Mesothelial cell of epicardium (in vitro differentiated cells): ENCODE results near the gene ARHGAP23. TPM values are rescaled to one million over a fixed set of nuclear protein-coding genes. Genes with fewer than 3 reads are reported as not detected.

Experiments used
- DNase-seq, 2 experiments: peaks; one replicate each; pipeline ENCODE4 v3.0.0; 2021; ENCODE audit warnings: low spot score in 2 of 2; ENCODE audit not compliant: unreplicated experiment in 2 of 2
- H3K27ac Mint-ChIP-seq: 2 replicates; pipeline ENCODE4 v1.8.0; 2021; ENCODE audit warnings: mixed read lengths
- H3K27me3 Mint-ChIP-seq: 2 replicates; pipeline ENCODE4 v1.8.0; 2021; ENCODE audit warnings: low read depth, mixed read lengths
- H3K36me3 Mint-ChIP-seq: 2 replicates; pipeline ENCODE4 v1.8.0; 2021; ENCODE audit warnings: mixed read lengths
- H3K4me1 Mint-ChIP-seq: 2 replicates; pipeline ENCODE4 v1.8.0; 2021; ENCODE audit warnings: mixed read lengths
- H3K4me3 Mint-ChIP-seq: 2 replicates; pipeline ENCODE4 v1.8.0; 2021; ENCODE audit warnings: mild to moderate bottlenecking, moderate library complexity, mixed read lengths
- H3K9me3 Mint-ChIP-seq: 2 replicates; pipeline ENCODE4 v1.8.0; 2021; ENCODE audit warnings: mixed read lengths
- total RNA-seq: library from RNA; stranded (reverse); gene quantifications from 3 replicates; pipeline ENCODE4 v1.2.1, GENCODE V29; 2021
- TF ChIP-seq, protein P1 (sequence below): fragments of 200-600 bp; sonication (generic); IDR thresholded peaks from one replicate; pipeline ENCODE4 v1.5.0; 2021; ENCODE audit warnings: antibody characterized with exemption; ENCODE audit not compliant: unreplicated experiment

Gene ARHGAP23
- total RNA-seq, 1 donor from 2014 or later: 89.1 TPM

DNA sequence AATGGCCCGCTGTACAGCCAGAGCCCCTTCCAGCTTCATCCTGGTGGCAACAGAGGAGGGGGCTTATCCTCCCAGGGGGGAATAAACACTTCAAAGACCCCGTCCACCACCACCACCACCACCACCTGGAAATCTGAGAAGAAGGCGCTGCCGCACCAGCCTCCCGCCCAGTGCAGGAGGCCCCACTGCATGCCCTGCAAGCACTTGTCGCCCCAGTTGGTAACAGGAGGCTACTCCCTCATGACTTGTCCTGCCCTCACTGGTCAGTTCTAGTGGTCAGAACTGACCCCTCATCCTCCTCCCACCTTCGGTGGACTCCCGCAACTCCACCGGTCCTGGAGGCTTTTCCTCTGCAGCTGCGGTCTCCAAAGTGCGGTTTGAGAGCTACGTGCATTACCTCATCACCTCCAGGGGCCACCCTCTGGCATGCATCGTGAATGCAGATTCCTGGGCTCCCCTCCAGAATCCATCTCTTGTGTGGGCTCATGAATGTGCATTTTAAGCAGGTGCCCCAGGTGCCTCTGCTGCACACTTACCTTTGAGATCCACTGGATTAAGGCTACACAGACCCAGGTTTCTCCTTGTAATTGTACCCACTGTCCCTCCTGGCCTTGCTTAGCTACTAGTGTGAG, 105.7 kb downstream of the ARHGAP23 start:
- Mint-ChIP-seq H3K36me3 (no peaks in the 10 kb centered on the region), H3K4me3 (no peak overlapping the region), H3K27ac (no peak overlapping the region), H3K27me3 (peaks cover 32% of the 10 kb centered on the region), H3K9me3 (no peaks in the 10 kb centered on the region), H3K4me1 (no peaks in the 10 kb centered on the region)
- TF ChIP-seq, protein P1, sequence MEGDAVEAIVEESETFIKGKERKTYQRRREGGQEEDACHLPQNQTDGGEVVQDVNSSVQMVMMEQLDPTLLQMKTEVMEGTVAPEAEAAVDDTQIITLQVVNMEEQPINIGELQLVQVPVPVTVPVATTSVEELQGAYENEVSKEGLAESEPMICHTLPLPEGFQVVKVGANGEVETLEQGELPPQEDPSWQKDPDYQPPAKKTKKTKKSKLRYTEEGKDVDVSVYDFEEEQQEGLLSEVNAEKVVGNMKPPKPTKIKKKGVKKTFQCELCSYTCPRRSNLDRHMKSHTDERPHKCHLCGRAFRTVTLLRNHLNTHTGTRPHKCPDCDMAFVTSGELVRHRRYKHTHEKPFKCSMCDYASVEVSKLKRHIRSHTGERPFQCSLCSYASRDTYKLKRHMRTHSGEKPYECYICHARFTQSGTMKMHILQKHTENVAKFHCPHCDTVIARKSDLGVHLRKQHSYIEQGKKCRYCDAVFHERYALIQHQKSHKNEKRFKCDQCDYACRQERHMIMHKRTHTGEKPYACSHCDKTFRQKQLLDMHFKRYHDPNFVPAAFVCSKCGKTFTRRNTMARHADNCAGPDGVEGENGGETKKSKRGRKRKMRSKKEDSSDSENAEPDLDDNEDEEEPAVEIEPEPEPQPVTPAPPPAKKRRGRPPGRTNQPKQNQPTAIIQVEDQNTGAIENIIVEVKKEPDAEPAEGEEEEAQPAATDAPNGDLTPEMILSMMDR: no peak
- DNase-seq: no peak

DNA sequence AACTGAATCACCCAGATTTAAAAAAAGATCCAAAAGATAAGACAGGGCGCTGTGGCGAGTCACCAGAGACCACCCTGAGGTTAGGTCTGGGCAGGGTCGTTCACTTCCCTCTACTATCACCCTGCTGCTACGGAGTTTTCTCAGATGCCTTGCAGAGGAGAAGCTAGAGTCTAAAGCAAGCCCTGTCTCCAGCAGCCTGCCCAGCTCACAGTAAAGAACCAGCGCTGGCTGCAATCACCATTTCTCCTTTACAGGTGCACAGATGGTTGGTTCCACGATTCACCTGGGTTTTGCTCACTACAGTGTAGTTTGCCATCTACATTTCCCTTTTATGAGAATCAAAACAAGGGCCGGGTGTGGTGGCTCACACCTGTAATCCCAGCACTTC, 106.2 kb downstream of the ARHGAP23 start:
- Mint-ChIP-seq H3K27ac (no peak overlapping the region), H3K4me3 (no peak overlapping the region), H3K36me3 (no peaks in the 10 kb centered on the region), H3K4me1 (no peaks in the 10 kb centered on the region), H3K9me3 (no peaks in the 10 kb centered on the region), H3K27me3 (peaks cover 29% of the 10 kb centered on the region)
- TF ChIP-seq, protein P1: no peak
- DNase-seq: no peak

DNA sequence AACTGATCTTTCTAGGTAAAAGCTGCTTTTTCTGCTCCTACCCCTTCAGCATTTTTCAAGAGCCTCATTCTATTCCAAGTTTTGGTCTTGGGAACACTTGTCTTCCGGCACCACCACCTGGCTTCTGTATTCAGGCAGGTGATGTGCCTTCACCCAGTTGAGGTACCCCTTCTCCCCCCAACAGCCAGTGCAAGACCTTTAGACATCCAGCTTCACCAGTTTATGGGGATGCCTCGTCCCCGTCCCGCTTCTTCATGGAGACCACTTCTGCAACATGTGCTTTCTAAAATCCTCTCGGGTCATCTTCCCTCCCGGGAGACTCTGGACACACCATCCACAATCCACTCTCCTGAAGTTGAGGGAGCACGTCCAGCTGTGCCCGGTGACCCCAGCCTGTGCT, 107.6 kb downstream of the ARHGAP23 start:
- DNase-seq: no peak
- Mint-ChIP-seq H3K9me3 (no peaks in the 10 kb centered on the region), H3K27me3 (peaks cover 20% of the 10 kb centered on the region), H3K4me1 (no peaks in the 10 kb centered on the region), H3K4me3 (no peak overlapping the region), H3K27ac (no peak overlapping the region), H3K36me3 (peaks cover 3% of the 10 kb centered on the region)
- TF ChIP-seq, protein P1: no peak

DNA sequence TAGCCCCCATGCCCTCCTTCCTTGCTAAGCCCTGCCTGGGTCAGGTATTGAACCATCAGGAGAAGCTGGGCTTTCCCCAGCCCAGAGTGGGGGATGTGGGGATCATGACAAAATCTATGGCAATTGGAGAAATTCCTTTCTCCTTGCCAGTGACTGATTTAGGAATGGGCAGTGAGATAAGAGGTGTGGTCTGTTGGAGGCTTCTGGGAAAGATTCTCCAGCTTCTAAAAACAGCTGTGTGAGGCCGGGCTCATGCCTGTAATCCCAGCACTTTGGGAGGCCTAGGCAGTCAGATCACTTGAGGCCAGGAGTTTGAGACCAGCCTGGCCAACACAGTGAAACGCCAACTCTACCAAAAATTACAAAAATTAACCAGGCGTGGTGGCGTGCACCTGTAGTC, 108.4 kb downstream of the ARHGAP23 start:
- H3K27ac Mint-ChIP-seq: no peak overlapping the region
- no peaks in the 10 kb centered on the region for H3K4me1 Mint-ChIP-seq
- TF ChIP-seq, protein P1: no peak
- no peaks in the 10 kb centered on the region for H3K9me3 Mint-ChIP-seq
- peaks cover 20% of the 10 kb centered on the region for H3K27me3 Mint-ChIP-seq
- peaks cover 3% of the 10 kb centered on the region for H3K36me3 Mint-ChIP-seq
- no peak for DNase-seq
- no peak overlapping the region for H3K4me3 Mint-ChIP-seq

DNA sequence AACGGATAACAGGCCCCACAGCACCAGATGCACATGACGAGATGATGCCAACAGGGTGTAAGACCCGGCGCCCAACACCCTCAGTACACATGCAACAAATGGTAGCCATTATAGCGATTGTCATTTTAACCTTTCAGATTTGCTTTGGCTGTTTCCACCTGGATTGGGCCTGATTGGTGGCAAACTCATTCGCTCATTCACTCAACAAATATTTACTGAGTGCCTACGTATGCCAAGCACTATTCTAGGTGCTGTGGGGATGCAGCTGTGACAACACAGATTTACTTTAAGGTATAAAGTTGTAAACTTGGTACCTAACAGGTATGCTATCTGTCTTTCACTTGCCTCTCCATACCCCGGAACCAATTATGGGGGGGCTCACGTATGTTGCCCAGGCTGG, 110.6 kb downstream of the ARHGAP23 start:
- H3K27me3 Mint-ChIP-seq: peaks cover 10% of the 10 kb centered on the region
- H3K27ac Mint-ChIP-seq: no peak overlapping the region
- H3K9me3 Mint-ChIP-seq: no peaks in the 10 kb centered on the region
- H3K4me1 Mint-ChIP-seq: no peaks in the 10 kb centered on the region
- DNase-seq: no peak
- H3K36me3 Mint-ChIP-seq: peaks cover 3% of the 10 kb centered on the region
- TF ChIP-seq, protein P1: no peak
- no peak overlapping the region for H3K4me3 Mint-ChIP-seq

GRCh38 chr17:38539386-38539785, 111.1 kb downstream of the ARHGAP23 start:
- Mint-ChIP-seq H3K27me3 (peaks cover 10% of the 10 kb centered on the region), H3K4me3 (no peak overlapping the region), H3K4me1 (no peaks in the 10 kb centered on the region), H3K36me3 (peaks cover 3% of the 10 kb centered on the region), H3K27ac (no peak overlapping the region), H3K9me3 (no peaks in the 10 kb centered on the region)
- TF ChIP-seq, protein P1: no peak
- no peak for DNase-seq
